ENCODE data around the gene PCARE. TPM values are rescaled to one million over a fixed set of nuclear protein-coding genes. Genes with fewer than 3 reads are reported as not detected.

The PCARE gene
- total RNA-seq, 4 donors from 2014 or later: 0.03 to 1.3 (median 0.36) TPM; not detected in 1

- intact Hi-C loops (cut with DNase I; ENCODE audit: low total_unique reads) (loop anchor here (2.0 to 10.0 kb wide), 6 partner anchors 51 to 719 kb away; partner anchors contain the start of gene FOSL2), in situ Hi-C loops (cut with MboI; ENCODE audit: low sequenced_read_pairs in 4 of 4) (loop anchor here in 1 of 4 donors (10.0 kb wide), 1 partner anchor 99 kb away; no protein-coding TSS in a partner anchor)
- Histone ChIP-seq H3K9me3 (no peaks in the 10 kb centered on the region), H3K27me3 (no peaks in the 10 kb centered on the region), H3K4me3 (peak overlapping the region in 2 of 4 donors; percentile 70 to 75), H3K36me3 (no peaks in the 10 kb centered on the region), H3K4me1 (peaks cover 23 to 40% of the 10 kb centered on the region in 2 donors), H3K27ac (peak overlapping the region; percentile 85 to 94 (median 93))
- peak; percentile 41 to 62 for DNase-seq
- TF ChIP-seq CTCF (IDR thresholded peaks at IDR 0.05 in 4 of 5, conservative IDR thresholded peaks at IDR 0.05 in 1 of 5): no peak
- peak; percentile 37 to 55 for TF ChIP-seq POLR2A (IDR thresholded peaks at IDR 0.05)
- ATAC-seq: peak in 1 of 2 donors; percentile 9
These were observed 39.6 kb upstream of the PCARE start for GRCh38 chr2:29113891-29114321.

- peak; percentile 65 to 70 for TF ChIP-seq POLR2A (IDR thresholded peaks at IDR 0.05)
- no peak for TF ChIP-seq CTCF (IDR thresholded peaks at IDR 0.05 in 4 of 5, conservative IDR thresholded peaks at IDR 0.05 in 1 of 5)
- H3K4me3 ChIP-seq: peak overlapping the region in 1 of 4 donors; percentile 75
- H3K27ac ChIP-seq: peak overlapping the region; percentile 85 to 94 (median 93)
- ATAC-seq (peak; percentile 19 to 35), DNase-seq (peak in 1 of 2 donors; percentile 48)
- no peaks in the 10 kb centered on the region for H3K27me3 ChIP-seq
- no peaks in the 10 kb centered on the region for H3K36me3 ChIP-seq
- intact Hi-C loops (cut with DNase I; ENCODE audit: low total_unique reads): loop anchor here (2.0 to 10.0 kb wide), 4 partner anchors 64 to 718 kb away; partner anchors contain the start of gene FOSL2
- no peaks in the 10 kb centered on the region for H3K9me3 ChIP-seq
- peaks cover 15 to 33% of the 10 kb centered on the region in 2 donors for H3K4me1 ChIP-seq
- in situ Hi-C loops (cut with MboI; ENCODE audit: low sequenced_read_pairs in 4 of 4): loop anchor here in 1 of 4 donors (10.0 kb wide), 1 partner anchor 98 kb away; no protein-coding TSS in a partner anchor
These were observed 38.8 kb upstream of the PCARE start for GRCh38 chr2:29113027-29113686.

GRCh38 chr2:29112379-29112778 lies 38.1 kb upstream of the PCARE start:
- peak overlapping the region; percentile 70 to 94 (median 89) for H3K27ac ChIP-seq
- no peak for DNase-seq
- TF ChIP-seq POLR2A (IDR thresholded peaks at IDR 0.05): no peak
- no peak for TF ChIP-seq CTCF (IDR thresholded peaks at IDR 0.05 in 4 of 5, conservative IDR thresholded peaks at IDR 0.05 in 1 of 5)
- H3K36me3 ChIP-seq: no peaks in the 10 kb centered on the region
- no peaks in the 10 kb centered on the region for H3K9me3 ChIP-seq
- intact Hi-C loops (cut with DNase I; ENCODE audit: low total_unique reads): loop anchor here (2.0 to 10.0 kb wide), 4 partner anchors 65 to 718 kb away; partner anchors contain the start of gene FOSL2
- ATAC-seq: no peak
- peaks cover 8 to 26% of the 10 kb centered on the region in 2 donors for H3K4me1 ChIP-seq
- in situ Hi-C loops (cut with MboI; ENCODE audit: low sequenced_read_pairs in 4 of 4): loop anchor here in 1 of 4 donors (10.0 kb wide), 1 partner anchor 98 kb away; no protein-coding TSS in a partner anchor
- no peaks in the 10 kb centered on the region for H3K27me3 ChIP-seq
- H3K4me3 ChIP-seq: no peak overlapping the region

- ATAC-seq (no peak), DNase-seq (no peak)
- intact Hi-C loops (cut with DNase I; ENCODE audit: low total_unique reads) (loop anchor here (5.0 to 10.0 kb wide), 2 partner anchors 66 to 716 kb away; partner anchors contain the start of gene FOSL2), in situ Hi-C loops (cut with MboI; ENCODE audit: low sequenced_read_pairs in 4 of 4) (loop anchor here in 1 of 4 donors (10.0 kb wide), 1 partner anchor 96 kb away; no protein-coding TSS in a partner anchor)
- Histone ChIP-seq H3K27me3 (no peaks in the 10 kb centered on the region), H3K4me1 (peaks cover 3 to 18% of the 10 kb centered on the region in 2 donors), H3K27ac (peak overlapping the region; percentile 22 to 94 (median 78)), H3K4me3 (no peak overlapping the region), H3K36me3 (no peaks in the 10 kb centered on the region), H3K9me3 (no peaks in the 10 kb centered on the region)
- TF ChIP-seq POLR2A (IDR thresholded peaks at IDR 0.05) (no peak), CTCF (IDR thresholded peaks at IDR 0.05 in 4 of 5, conservative IDR thresholded peaks at IDR 0.05 in 1 of 5) (no peak)
These were observed 36.7 kb upstream of the PCARE start for GRCh38 chr2:29110916-29111535.

Measured in gastrocnemius medialis (tissue), 4 donors.